ENCODE measurements around the gene GCC2.

DNA sequence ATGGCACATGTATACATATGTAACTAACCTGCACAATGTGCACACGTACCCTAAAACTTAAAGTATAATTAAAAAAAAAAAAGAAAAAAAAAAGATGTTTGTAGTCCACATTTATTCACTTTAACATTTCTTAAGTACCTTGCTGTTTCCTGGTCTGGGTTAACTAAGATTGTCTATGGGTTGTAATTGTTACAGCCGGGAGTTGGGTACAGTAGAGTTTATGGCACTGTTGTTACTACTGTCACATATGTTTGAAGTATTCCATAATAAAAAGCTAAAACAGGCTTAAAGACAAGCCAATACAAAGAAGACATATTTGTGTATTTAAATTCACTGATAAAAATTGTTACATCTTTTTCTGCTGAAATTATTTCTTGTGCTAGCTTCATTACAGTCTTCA is 36.2 kb downstream of the GCC2 start:
- TF ChIP-seq, protein P1, sequence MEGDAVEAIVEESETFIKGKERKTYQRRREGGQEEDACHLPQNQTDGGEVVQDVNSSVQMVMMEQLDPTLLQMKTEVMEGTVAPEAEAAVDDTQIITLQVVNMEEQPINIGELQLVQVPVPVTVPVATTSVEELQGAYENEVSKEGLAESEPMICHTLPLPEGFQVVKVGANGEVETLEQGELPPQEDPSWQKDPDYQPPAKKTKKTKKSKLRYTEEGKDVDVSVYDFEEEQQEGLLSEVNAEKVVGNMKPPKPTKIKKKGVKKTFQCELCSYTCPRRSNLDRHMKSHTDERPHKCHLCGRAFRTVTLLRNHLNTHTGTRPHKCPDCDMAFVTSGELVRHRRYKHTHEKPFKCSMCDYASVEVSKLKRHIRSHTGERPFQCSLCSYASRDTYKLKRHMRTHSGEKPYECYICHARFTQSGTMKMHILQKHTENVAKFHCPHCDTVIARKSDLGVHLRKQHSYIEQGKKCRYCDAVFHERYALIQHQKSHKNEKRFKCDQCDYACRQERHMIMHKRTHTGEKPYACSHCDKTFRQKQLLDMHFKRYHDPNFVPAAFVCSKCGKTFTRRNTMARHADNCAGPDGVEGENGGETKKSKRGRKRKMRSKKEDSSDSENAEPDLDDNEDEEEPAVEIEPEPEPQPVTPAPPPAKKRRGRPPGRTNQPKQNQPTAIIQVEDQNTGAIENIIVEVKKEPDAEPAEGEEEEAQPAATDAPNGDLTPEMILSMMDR (conservative IDR thresholded peaks at IDR 0.05; ENCODE audit: low read length) = no peak
- TF ChIP-seq EZH2phosphoT487 (IDR thresholded peaks at IDR 0.05; ENCODE audit: borderline replicate concordance) = no peak

Data from Loucy (cell line).